DMS153 (cell line): Measurements from ENCODE around the gene SLFN5.
"Not testable (repeated sequence)": the region's sequence is repeated elsewhere in the genome, so short reads cannot be mapped to it uniquely, and the experiment has no call there.

ENCODE experiments used
- DNase-seq: peaks from one replicate; lab custom pipeline; 2025; lab: John Stamatoyannopoulos, UW

Gene SLFN5

DNA sequence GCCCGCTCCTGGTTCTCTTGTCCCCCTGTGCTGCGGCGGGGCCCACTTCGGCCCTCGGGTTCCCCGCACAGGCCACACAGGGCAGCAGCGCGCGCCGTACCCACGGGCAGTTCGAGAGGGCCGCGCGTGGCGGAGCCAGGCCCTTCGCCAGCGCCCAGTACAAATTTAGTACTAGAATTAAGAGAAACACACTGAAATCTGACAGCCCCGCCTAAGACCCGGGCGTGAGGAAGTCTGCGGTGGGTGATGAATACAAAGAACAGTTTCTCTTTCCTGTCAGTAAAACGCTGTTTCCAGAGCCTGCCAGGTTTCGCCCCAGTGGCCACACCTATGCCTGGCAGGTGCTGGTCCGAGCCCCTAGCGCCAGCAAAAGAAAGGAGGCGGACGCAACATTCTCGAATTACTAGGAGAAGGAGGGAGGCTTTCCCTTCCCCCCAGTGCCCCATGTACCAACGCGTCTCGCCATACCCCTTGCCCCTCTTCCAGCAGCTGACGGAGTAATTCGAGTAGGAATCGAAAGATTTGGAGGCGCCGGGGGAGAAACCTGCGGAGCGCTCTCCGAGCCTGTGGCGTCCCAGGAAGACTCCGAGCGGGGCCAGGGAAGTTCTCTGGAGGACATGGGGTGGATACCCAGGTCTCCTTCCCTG lies 591 bp upstream of the SLFN5 start:
- DNase-seq = peak; percentile 72

DNA sequence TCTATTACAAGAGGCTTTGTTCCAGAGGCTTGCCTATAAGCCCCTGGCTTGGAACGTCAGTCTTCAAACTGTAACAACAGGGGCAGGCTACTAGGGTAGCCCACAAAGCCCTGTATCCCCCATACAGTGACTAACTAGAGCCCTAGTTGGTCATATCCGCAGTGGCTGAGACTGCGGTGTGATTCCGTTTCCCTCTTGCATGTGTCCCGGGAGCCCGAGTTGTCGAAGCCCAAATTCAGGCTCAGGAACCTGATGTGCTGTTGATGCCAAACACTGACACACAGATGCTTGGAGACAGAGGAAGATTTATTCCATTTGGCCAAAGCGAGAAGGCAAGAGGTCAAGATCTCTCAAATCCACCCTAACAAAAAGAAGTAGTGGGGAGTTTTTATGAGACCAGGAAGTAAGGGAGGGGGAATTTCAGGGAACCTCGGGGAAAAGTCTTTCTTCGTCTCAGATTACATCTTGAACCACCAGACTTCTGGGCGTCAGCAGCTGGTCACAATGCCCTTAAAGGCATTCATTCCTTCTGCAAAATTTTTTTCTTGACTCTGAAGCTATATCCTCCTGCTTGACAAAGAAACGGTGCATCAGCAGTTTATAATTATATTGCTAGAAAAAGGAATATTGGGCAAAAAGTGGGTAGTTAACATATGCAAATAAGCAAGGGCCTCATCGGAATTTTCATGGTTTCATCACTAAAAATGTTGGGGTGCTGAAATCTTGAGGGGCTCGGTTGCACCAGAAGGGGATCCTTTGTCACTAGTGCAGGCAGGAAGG lies 879 bp downstream of the SLFN5 start:
- DNase-seq = peak; percentile 2

DNA sequence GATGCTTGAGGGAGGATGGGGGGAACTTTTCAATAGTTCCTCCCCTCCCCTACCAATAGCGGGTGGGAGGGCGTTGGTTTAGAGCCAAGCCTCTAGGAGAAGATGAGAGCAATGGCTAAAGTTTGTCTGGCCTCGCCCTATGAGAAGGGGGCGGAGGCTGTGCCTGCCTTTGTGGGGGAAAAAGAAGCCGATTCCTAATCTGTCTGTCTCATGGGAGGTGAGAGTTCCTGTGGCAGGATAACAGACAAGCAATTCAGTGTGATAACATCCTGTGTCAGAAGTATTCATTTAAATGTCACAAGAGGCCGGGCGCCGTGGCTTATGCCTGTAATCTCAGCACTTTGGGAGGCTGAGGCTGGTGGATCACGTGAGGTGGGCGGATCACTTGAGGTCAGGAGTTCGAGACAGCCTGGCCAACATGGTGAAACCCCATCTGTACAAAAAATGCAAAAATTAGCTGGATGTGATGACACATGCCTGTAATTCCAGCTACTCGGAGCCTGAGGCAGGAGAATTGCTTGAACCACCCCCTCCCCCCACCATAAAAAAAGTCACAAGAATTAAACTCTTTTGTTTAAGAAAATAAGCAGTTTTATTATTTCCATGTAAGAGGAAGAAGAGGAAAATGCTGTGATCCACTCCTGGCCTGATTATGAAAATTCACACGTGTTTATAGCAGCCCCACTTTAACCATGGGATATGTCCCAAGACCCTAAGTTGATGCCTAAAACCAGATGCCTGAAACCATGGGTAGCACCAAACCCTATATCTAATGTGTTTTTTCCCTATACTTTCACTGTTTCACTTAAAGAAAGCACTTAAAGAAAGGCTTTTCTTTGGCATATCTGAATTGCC lies 1.7 kb downstream of the SLFN5 start:
- DNase-seq = peak; percentile 9

DNA sequence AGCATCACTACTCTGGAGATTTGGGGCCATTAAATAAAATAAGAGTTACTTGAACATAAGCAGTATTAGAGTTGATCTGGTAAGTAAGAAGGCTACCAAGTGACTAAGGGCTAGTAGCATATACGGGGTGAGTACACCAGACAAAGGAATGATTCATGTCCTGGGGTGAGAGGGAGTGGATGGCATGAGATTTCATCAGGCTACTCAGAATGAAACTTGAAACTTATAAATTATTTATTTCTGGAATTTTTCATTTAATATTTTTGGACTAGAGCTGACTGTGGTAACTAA lies 2.3 kb downstream of the SLFN5 start:
- no peak for DNase-seq

DNA sequence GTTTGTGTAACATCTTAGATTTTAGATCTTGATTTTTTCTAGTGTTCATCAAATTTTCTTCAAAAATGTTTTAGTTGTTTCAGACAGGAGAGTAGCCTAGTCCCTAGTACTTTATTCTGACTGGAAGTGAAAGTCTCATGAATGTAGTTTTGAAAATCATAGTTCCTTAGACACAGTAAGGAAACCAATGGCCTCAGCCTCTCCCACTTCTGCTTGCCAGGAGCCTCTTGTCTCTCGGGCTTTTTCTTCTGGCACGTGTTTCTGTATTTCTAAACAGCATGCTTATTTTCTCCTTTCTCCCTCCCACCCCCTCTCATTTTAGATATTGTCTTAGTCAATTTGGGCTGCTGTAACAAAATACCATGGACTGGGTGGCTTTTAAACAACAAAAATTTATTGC lies 9.8 kb downstream of the SLFN5 start:
- no peak for DNase-seq

DNA sequence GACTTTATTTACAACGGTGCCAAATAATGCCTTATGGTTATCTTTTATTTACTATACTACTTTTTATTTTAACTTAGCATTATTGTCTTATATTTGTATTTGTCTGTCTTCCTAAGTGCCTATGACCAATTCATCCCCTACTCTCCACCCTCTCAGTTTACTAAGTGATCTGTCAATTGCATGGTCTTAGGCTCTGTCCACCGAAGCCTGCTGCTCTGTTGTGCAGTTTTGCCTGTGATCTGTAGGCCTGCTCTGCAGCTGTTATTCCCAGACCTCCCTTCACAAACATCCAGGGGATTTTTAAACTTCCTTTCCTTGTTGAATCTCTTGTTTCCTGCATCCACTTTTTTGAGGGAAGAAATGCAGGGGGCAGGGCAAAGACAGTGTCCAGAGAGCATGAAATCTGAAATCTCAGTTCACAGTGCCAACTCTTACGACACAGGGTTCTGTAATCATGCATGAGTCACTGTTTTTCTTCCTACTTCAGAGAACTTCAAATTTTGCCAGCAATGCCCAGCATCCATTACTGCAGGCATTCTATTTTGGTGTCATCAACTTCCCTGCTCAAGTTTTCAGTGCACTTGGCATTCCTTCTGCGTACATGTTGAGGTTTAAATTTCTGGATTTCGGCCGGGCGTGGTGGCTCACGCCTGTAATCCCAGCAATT lies 11.4 kb downstream of the SLFN5 start:
- no peak for DNase-seq

DNA sequence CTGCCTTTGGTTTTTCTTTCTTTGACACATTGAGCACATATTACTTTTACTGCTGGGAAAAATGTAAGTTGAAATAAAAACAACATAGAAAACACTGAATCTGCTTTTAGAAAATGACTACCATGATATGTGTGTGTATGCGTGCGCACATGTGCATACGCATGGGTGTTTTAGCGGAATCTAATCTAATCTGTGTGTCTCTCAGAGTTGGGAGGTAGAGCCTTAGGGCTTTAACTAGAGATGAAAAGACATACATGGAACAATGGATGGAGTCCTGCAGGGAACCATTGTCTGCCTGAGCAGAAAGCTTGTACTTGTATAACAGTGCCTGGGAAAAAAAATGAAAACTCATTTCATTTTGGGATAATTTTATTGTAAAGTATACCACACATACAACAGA lies 12.4 kb downstream of the SLFN5 start:
- DNase-seq = no peak

DNA sequence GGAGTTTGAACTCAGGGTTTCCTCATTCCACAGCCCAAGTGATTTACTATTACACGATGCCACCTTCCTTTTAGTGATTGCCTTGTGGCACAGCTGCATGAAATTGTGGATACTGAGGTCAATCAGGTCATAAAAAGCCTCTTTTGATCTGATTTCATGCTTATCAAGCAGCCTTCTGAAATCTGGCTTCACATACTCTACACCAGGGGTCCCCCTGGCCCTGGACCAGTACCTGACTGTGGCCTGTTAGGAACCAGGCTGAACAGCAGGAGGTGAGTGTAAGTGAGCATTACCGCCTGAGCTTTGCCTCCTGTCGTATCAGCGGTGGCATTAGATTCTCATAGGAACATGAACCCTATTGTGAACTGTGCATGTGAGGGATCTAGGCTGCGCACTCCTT lies 13.8 kb downstream of the SLFN5 start:
- peak; percentile 66 for DNase-seq

DNA sequence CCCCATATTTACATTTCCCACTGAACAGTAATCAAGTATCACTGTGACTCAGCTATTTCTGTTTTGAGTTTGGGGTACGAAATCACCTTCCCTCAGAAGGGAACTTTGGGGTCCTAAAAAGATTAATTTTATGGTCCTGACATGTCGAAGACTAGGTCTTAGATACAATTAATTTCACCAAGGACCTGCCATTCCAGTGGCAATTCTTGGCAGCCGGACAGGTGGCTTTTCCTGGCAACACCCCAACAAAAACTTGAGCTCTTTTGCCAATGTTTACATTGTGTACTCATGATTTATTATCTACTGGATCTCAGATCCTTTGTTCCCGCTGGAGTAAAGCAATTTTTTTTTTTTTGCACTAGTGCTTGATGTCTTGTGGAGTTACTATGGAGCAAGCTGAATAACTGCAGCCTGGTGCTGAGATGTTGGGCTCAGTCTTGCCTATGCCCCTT lies 14.4 kb downstream of the SLFN5 start:
- DNase-seq = peak; percentile 83

DNA sequence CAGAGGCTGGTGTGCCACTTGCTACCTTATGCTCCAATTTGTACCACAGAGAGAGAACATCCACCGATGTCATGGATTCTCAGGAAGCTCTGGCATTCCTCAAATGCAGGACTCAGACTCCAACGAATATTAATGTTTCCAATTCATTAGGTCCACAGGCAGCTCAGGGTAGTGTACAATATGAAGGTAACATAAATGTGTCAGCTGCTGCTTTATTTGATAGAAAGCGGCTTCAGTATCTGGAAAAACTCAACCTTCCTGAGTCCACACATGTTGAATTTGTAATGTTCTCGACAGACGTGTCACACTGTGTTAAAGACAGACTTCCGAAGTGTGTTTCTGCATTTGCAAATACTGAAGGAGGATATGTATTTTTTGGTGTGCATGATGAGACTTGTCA lies 16.1 kb downstream of the SLFN5 start:
- no peak for DNase-seq

DNA sequence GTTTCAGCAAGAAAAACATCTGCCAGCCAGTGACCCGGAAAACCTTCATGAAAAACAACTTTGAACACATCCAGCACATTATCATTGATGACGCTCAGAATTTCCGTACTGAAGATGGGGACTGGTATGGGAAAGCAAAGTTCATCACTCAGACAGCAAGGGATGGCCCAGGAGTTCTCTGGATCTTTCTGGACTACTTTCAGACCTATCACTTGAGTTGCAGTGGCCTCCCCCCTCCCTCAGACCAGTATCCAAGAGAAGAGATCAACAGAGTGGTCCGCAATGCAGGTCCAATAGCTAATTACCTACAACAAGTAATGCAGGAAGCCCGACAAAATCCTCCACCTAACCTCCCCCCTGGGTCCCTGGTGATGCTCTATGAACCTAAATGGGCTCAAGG lies 22.2 kb downstream of the SLFN5 start:
- no peak for DNase-seq

DNA sequence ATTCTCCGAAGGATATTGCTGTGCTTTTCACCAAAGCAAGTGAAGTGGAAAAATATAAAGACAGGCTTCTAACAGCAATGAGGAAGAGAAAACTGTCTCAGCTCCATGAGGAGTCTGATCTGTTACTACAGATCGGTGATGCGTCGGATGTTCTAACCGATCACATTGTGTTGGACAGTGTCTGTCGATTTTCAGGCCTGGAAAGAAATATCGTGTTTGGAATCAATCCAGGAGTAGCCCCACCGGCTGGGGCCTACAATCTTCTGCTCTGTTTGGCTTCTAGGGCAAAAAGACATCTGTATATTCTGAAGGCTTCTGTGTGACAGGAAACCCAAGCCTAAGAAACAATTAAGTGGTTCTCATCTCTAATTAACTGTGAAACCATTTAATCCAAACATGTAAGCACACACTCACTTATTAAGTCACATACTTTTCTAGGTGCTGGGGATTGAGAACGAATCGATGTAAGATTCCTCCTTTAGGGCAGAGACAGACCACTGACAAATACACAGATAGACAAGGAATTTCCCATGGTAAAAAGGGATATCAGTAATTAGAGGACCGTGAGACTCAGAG lies 22.8 kb downstream of the SLFN5 start:
- no peak for DNase-seq

DNA sequence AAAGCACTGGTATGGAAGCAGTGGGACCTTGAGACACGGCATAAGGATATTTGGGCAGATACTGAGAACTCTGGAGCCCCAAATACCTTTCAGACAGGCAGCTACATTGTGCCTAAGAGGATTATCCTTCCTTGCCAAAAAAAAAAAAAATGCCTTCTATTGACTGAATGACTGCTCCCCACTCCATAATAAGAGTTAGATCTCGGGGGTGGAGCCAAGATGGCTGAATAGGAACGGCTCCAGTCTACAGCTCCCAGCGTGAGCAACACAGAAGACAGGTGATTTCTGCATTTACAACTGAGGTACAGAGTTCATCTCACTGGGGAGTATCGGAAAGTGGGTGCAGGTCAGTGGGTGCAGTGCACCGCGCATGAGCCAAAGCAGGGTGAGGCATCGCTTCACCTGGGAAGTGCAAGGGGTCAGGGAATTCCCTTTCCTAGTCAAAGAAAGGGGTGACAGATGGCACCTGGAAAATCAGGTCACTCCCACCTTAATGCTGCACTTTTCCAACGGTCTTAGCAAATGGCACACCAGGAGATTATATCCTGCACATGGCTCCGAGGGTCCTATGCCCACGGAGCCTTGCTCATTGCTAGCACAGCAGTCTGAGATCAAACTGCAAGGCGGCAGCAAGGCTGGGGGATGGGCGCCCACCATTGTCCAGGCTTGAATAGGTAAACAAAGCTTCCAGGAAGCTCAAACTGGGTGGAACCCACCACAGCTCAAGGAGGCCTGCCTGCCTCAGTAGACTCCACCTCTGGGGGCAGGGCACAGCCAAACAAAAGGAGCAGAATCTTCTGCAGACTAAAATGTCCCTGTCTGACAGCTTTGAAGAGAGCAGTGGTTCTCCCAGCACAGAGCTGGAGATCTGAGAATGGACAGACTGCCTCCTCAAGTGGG lies 31.5 kb downstream of the SLFN5 start:
- DNase-seq = not testable (repeated sequence)

DNA sequence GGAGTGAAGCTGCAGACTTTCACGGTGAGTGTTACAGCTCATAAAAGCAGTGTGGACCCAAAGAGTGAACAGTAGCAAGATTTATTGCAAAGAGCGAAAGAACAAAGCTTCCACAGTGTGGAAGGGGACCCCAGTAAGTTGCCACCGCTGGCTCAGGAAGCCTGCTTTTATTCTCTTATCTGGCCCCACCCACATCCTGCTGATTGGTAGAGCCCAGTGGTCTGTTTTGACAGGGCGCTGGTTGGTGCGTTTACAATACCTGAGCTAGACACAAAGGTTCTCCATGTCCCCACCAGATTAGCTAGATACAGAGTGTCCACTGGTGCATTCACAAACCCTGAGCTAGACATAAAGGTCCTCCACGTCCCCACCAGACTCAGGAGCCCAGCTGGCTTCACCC lies 35.6 kb downstream of the SLFN5 start:
- DNase-seq = not testable (repeated sequence)

DNA sequence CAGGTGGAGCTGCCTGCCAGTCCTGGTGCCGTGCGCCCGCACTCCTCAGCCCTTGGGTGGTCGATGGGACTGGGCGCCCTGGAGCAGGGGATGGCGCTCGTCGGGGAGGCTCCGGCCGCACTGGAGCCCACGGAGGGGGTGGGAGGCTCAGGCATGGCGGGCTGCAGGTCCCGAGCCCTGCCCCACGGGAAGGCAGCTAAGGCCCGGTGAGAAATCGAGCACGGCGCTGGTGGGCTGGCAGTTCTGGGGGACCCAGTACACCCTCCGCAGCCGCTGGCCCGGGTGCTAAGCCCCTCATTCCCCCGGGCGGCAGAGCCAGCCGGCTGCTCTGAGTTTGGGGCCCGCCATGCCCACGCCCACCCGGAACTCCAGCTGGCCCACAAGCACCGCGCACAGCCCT lies 36.0 kb downstream of the SLFN5 start:
- DNase-seq = not testable (repeated sequence)

DNA sequence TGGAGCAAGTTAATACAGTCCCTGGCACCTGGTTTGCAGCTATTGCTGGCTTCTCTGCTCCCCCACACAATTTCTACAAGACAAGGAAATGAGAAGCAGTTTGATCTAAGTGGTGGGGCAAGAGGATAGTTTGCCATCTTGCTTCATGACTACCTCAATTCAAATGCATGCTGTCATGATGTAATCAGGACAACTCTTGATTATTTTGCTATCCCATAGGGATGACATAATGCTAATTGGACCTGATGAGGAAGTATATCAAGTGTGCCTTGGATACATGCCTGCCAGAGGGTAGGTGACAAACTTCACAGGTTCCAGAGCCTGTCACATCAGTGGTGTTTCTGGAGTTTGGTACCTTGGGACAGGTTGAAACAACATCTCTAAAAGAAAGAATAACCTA lies 40.9 kb downstream of the SLFN5 start:
- no peak for DNase-seq

DNA sequence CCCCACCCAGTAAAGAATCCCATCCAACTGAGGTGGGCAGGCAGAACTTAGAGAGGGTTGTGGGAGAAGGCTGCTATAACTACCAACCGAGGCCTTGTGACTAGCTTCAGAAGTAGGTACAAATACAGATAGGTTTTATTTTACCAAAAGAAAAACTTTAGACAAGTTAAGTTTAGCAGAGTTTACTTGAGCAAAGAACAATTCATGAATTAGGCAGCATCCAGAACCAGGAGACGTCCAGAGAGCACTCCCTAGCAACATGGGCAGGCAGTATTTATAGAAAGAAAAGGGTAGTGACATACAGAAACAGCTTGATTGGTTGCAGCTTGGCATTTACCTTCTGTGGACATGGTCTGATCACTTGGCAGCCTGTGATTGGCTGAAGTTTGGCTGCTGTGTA lies 42.1 kb downstream of the SLFN5 start:
- no peak for DNase-seq

DNA sequence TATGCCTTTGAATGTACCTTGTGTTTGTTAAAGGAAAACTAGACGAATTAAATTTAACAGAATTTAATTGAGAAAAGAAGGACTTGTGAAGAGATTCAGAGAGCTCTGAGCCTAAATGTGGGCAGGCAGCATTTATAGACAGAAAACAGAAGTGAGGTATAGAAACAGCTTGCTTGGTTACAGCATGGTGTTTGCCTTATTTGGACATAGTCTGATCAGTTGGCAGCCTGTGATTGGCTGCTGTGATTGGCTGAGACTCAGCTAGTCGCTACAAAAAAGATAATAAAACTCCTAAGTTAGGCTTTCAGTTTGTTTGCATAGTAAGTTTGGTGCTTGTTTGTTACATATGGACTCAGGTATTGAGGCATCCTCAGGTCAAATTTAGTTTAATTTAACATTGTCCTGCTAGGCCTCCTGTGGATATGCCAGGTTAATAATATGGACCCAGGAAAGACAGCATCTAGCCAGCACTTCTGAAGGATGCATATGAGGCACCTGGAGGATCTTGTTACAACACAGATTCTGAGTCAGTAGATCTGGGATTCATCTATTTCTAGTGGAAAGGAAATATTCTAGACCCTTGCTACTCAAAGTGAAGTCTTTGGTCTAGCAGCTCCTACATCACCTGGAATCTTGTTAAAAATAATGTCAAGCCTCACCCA lies 43.4 kb downstream of the SLFN5 start:
- no peak for DNase-seq

DNA sequence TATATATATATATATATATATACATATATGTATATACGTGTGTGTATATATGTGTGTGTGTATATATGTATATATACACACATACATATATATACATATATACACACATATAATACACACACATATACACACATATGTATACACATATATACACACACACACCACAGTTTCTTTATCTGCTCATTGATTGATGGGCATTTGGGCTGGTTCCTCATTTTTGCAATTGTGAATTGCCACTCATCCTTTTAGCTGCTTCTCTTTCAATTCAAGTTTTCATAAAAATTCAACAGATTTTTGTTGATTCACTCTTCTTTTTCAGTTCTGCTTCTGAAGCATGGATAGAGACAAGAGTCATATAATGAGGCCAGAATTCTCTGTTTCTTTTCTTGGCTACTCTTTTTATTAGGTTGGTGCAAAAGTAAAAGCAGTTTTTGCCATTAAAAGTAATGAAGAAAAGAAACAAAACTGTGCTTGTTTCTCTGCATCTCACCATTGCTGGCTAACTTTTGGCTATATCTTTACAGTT lies 44.5 kb downstream of the SLFN5 start:
- DNase-seq = no peak

DNA sequence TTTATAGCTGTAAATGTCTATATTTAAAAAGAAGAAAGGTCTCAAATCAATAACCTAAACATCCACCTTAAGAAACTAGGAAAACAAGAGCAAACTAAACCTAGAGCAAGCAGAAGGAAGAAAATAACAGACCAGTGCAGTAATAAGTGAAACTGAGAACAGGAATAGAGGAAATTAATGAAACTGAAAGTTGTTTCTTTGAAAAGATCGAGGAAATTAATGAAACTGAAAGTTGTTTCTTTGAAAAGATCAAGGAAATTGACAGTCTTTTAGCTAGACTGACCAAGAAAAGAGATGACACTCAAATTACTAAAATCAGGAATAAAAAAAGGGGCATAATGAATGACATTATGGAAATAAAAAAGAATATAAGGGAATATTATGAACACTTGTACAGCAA lies 46.4 kb downstream of the SLFN5 start:
- DNase-seq = no peak
